GM12891 (cell line): ENCODE data around the gene FAM180B.

Source experiments
- DNase-seq: peaks from one replicate; pipeline ENCODE4 v3.0.0; 2011; ENCODE audit warnings: low spot score; ENCODE audit not compliant: insufficient read length
- FAIRE-seq: peaks from 2 replicates; lab custom pipeline; 2011; peaks lifted over from hg19 to GRCh38; lab: Jason Lieb, UNC
- PAX5 ChIP-seq: IDR thresholded peaks from 2 replicates; pipeline ENCODE4 v1.6.1; 2011; ENCODE audit warnings: low read length, moderate library complexity, mild to moderate bottlenecking; ENCODE audit not compliant: insufficient read depth, severe bottlenecking
- POLR2A ChIP-seq: IDR thresholded peaks from 2 replicates; pipeline ENCODE4 v1.6.1; 2011; ENCODE audit warnings: low read depth, low read length, control low read depth
- POLR2AphosphoS5 ChIP-seq: IDR thresholded peaks from 2 replicates; pipeline ENCODE4 v1.6.1; 2011; ENCODE audit warnings: low read depth, low read length, control low read depth
- POU2F2 ChIP-seq: IDR thresholded peaks from 2 replicates; pipeline ENCODE4 v1.6.1; 2011; ENCODE audit warnings: low read depth, mild to moderate bottlenecking, control low read depth, low read length, moderate library complexity
- SPI1 ChIP-seq: IDR thresholded peaks from 2 replicates; pipeline ENCODE4 v1.6.1; 2011; ENCODE audit warnings: low read depth, low read length, control low read depth
- TAF1 ChIP-seq: IDR thresholded peaks from 2 replicates; pipeline ENCODE4 v1.6.1; 2011; ENCODE audit warnings: low read depth, low read length, control low read depth

FAM180B gene

DNA sequence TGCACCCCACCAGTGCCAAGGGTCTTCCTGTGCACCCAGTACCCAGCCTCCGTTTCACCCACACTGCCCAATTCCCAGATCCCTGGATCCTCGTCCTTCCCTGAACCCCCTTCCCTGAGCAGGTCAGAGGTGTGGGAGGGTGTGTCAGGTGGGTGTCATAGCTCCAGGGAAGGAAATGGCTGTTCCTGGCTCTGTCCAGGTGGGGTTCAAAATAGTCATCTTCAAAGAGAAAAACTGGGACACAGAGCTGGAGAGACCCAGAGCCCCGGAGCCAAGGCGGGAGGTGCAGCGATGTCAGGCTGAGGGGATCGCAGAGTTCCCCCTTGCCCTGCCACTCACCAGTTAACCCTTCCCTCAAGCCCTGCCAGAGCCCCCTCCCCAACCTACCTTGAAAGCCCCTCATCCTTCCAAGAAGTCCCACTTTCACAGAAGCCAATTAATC is 7.0 kb downstream of the FAM180B start:
- TF ChIP-seq TAF1 (no peak), POLR2A (no peak), POLR2AphosphoS5 (no peak), SPI1 (no peak), PAX5 (no peak)
- DNase-seq (no peak), FAIRE-seq (peak; percentile 9)

DNA sequence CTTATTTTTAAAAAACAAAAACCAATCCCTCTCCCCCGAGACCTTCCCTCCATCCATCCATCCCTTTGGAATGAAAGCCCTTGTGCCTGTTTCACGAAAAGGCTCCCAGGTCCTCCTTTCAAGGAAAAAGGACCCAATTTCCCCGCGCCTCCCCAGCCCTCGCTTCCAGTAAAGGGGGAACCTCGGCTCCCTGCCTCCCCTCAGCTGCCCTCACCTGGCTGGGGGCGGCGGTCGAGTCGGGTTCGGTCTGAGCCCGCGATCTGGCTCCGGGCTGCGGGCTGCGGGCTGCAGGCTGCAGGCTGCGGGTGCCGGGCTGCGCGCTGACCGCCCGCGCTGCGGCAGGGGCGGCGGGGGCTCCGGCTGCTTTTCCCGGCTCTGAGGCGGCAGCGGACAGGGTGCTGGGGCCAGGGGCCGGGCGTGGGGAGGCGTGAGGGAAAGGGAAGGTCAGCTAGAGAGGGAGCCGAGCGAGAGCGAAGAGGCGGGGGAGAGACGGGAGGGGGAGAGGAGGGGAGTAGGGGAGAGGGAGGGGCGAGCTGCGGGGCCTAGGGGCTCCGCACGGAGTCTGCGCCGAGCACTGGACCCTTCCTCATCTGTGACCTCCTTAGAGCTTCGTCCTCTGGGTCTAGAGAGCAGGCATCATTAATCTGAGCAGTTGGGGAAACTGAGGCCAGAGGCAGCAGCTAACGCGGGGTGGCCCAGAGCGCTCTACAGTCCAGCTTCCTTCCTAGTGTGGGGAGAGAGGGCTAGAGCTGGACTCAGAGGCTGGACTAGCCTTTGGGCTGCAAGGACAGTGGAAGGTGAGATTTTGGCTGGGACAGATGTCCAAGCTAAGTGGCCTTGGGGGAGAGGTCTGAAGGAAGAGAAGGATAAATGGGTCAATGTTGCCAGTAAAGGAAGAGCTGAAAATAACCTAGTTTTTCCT is 7.7 kb downstream of the FAM180B start, which contains the start of gene C1QTNF4:
C1QTNF4 (minus strand) TSS at position 478 of the 922 bp plus-strand sequence. CDS start 3,601 bp downstream, outside the sequence.
- FAIRE-seq, result no peak
- TF ChIP-seq PAX5 (no peak), POLR2A (no peak)

GRCh38 chr11:47595029-47595428 is 8.6 kb downstream of the FAM180B start:
- FAIRE-seq (no peak), DNase-seq (no peak)
- no peak for TF ChIP-seq POLR2A

More for the DNA sequence above, 7.7 kb downstream of the FAM180B start, which contains the start of gene C1QTNF4:
- DNase-seq, result no peak

GRCh38 chr11:47595967-47596366 is 9.5 kb downstream of the FAM180B start:
- DNase-seq (no peak), FAIRE-seq (no peak)
- no peak for TF ChIP-seq TAF1
- TF ChIP-seq POU2F2, result no peak
- no peak for TF ChIP-seq PAX5
- no peak for TF ChIP-seq POLR2A

DNA sequence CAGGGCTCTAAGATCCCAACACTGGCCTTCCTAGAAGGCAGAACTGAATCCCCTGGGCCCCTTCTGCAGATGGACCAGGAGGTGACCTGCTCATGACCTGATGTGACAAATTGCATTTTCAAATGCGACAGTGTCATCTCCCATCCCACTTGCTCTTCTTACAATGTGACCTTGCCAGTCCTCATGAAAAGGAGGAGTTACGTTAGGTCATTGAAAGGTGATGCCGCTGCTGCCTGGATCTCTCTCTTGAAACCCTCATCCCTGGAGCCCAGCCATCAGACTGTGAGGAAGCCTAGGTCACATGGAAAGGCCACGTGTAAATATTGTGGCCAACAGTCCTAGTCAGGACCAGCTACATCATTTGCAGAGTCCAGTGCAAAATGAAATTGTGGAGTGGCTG is 13.4 kb downstream of the FAM180B start:
- TF ChIP-seq SPI1 (no peak), POU2F2 (no peak), POLR2A (no peak), TAF1 (no peak)
- FAIRE-seq (no peak), DNase-seq (no peak)

GRCh38 chr11:47603295-47603694 is 16.8 kb downstream of the FAM180B start:
- FAIRE-seq, result no peak
- no peak for TF ChIP-seq SPI1

DNA sequence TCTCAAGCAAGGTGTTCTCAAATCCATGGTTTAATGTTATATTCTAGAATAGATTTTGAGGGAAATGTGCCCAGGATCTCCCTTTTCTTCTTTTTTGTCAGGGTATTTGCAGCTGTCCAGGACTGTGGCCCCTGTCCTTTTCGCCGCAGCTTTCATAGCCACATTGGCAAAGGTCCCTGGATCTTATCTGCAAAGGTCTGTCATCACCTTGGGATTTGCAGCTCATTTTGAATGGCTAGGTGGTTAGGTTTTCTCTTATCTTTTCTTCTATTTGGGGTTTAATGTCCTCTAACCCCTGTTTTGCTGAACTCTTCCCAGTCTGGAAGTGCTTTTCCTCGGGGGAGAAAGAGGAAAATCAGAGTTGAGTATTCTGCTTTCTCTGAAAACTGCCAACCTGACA is 19.4 kb downstream of the FAM180B start:
- no peak for DNase-seq
- no peak for FAIRE-seq
- TF ChIP-seq PAX5, result no peak
- no peak for TF ChIP-seq POLR2AphosphoS5
- TF ChIP-seq POLR2A, result no peak
- TF ChIP-seq POU2F2, result no peak
- TF ChIP-seq SPI1, result no peak
- no peak for TF ChIP-seq TAF1

More at GRCh38 chr11:47603295-47603694, 16.8 kb downstream of the FAM180B start:
- no peak for DNase-seq

DNA sequence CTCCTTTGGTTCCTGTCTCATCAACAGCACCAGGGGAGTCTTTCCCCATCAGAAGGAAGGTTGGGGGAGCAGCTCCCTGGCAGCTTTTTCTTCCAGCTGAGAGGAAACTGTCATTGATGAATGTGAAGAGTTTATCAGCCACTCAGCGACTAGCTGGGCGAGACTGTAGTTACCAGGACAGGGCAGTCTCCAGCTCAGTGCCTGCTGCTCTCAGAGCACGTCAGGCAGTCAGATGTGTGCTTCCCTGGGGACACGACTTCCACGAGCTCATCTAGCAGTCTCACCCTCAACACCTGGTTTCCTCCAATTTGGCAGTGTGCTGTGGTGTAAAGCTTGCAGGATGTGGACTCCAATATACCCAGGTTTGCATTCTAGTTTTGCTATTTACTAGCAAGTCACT is 20.3 kb downstream of the FAM180B start:
- FAIRE-seq (no peak), DNase-seq (no peak)

DNA sequence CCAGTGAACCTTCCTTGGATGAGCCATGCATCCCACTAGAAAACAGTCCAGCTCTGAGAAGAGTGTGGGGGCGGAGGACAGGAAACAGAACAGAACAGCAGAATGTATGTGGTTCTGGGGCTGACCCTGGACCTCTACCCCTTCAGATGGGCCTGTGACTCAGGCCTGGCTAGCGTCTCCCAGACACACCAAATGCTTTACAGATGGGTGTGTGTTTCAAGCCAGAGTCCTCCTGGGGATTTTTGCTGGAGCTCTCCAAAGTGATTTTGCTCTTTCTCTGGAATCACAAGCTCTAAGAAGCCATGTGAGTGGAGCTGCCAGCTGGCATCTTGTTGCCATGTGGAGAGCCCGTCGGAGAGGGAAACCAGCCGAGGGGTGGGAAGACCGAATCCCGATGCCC is 20.9 kb downstream of the FAM180B start:
- TF ChIP-seq SPI1, result no peak
- no peak for TF ChIP-seq TAF1
- TF ChIP-seq PAX5, result no peak
- no peak for TF ChIP-seq POLR2A
- no peak for TF ChIP-seq POU2F2
- no peak for TF ChIP-seq POLR2AphosphoS5
- no peak for FAIRE-seq
- no peak for DNase-seq

More for the DNA sequence above, 20.3 kb downstream of the FAM180B start:
- TF ChIP-seq POU2F2 (no peak), SPI1 (no peak), POLR2AphosphoS5 (no peak), POLR2A (no peak), TAF1 (no peak), PAX5 (no peak)

DNA sequence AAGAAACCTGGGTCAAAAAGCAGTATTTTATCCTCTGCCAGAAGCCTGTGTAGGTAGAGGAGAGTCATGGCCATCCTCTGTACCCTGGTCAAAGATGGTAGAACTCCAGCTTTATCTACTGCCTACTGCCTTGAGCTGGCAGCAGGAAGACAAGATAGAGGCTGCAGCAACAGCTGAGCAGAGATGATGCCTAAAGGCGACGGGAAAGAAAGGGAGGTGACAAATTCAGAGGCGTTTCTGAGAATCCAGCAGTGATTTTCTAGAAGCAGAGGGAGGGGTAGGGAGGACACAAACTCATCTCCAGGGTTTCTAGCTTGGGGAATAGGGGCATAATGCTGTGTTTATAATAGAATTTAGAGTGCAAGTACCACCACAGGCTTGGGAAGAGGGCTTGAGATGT is 23.2 kb downstream of the FAM180B start:
- no peak for DNase-seq
- FAIRE-seq, result no peak
- TF ChIP-seq POU2F2, result no peak
- no peak for TF ChIP-seq PAX5
- no peak for TF ChIP-seq POLR2A
- TF ChIP-seq POLR2AphosphoS5, result no peak
- no peak for TF ChIP-seq SPI1
- no peak for TF ChIP-seq TAF1
